GM20000 (cell line): ENCODE measurements around the gene IRX2.

Experiments
- DNase-seq: peaks from one replicate; pipeline ENCODE4 v3.0.0; 2012; ENCODE audit warnings: low spot score
- CTCF ChIP-seq: IDR thresholded peaks from 2 replicates; pipeline ENCODE4 v1.5.1; 2012; ENCODE audit warnings: mild to moderate bottlenecking, control low read depth; ENCODE audit errors: extremely low read depth, missing control alignments

IRX2 gene

GRCh38 chr5:2722901-2723300 lies 28.6 kb downstream of the IRX2 start:
- DNase-seq, result no peak
- TF ChIP-seq CTCF, result no peak

- TF ChIP-seq CTCF, result no peak
- DNase-seq, result no peak
Measured at GRCh38 chr5:2721385-2722138, 29.9 kb downstream of the IRX2 start.

- DNase-seq, result no peak
- no peak for TF ChIP-seq CTCF
Measured at GRCh38 chr5:2719332-2719731, 32.1 kb downstream of the IRX2 start.

GRCh38 chr5:2718115-2718514 lies 33.4 kb downstream of the IRX2 start:
- DNase-seq, result no peak
- no peak for TF ChIP-seq CTCF

GRCh38 chr5:2715856-2716255 lies 35.6 kb downstream of the IRX2 start:
- no peak for TF ChIP-seq CTCF

GRCh38 chr5:2714805-2715204 lies 36.7 kb downstream of the IRX2 start:
- TF ChIP-seq CTCF, result no peak

More at GRCh38 chr5:2715856-2716255, 35.6 kb downstream of the IRX2 start:
- no peak for DNase-seq

GRCh38 chr5:2714026-2714425 lies 37.5 kb downstream of the IRX2 start:
- no peak for DNase-seq
- no peak for TF ChIP-seq CTCF

More at GRCh38 chr5:2714805-2715204, 36.7 kb downstream of the IRX2 start:
- no peak for DNase-seq
